Measurements from ENCODE around the gene NDUFA11.

Gene NDUFA11

GRCh38 chr19:5864725-5865486 lies 38.7 kb downstream of the NDUFA11 start:
- Histone ChIP-seq H3K36me3 (replicated peaks; ENCODE audit: low read depth, low read length) (no peaks in the 10 kb centered on the region), H3K27ac (ENCODE audit: low read length) (no peak overlapping the region), H4K20me1 (ENCODE audit: insufficient read depth, low read length) (no peaks in the 10 kb centered on the region), H3K27me3 (ENCODE audit: low read depth, low read length) (no peaks in the 10 kb centered on the region; the same call in 1 of the 2 replicates), H3K9me3 (ENCODE audit: insufficient read depth, low read length) (no peaks in the 10 kb centered on the region), H3K4me2 (ENCODE audit: low read length) (no peak overlapping the region), H3K4me3 (ENCODE audit: low read length) (no peak overlapping the region), H2AFZ (ENCODE audit: low read depth, low read length) (no peak overlapping the region), H3K4me1 (ENCODE audit: low read length) (no peaks in the 10 kb centered on the region), H3K79me2 (ENCODE audit: low read length) (no peaks in the 10 kb centered on the region), H3K9ac (ENCODE audit: low read length) (no peak overlapping the region)
- no peak for TF ChIP-seq CTCF (IDR thresholded peaks at IDR 0.05; ENCODE audit: low read depth, low read length)
- TF ChIP-seq EZH2phosphoT487 (IDR thresholded peaks at IDR 0.05; ENCODE audit: low read depth): no peak

DNA sequence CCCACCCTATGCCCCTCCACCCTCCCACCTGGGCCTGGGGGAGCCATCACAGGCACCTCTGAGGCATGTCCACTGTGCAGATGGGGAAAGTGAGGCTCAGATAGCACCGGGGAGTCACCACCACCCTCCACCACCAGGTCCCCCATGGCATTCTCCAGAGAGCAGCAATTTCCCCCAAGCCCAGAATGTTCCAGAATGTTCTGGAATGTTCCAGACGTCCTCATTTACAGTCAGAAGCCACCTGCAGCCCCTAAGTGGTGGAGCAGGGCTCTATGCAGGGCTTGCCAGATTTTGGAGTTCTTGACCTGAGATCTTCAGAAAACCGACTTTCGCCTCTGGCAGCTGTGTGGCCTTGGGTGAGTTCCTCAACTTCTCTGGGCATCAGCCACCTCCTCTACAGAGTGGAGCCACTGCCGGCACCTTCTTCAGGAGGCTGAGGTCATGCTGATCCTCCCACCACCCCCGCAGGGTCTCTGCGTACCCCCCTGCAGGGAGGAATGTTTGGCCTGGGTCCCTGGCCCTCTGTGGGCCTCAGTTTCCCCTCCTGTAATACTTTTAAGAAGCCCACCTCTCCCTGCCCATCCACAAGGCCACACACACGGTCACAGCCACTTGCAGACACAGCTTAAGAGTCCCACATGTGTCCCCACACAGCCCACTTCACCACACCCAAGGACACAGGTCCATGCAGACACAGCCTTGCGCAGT lies 39.4 kb downstream of the NDUFA11 start:
- H3K9me3 ChIP-seq (ENCODE audit: insufficient read depth, low read length): no peaks in the 10 kb centered on the region
- H3K4me2 ChIP-seq (ENCODE audit: low read length): no peak overlapping the region
- no peaks in the 10 kb centered on the region for H4K20me1 ChIP-seq (ENCODE audit: insufficient read depth, low read length)
- no peaks in the 10 kb centered on the region for H3K36me3 ChIP-seq (replicated peaks; ENCODE audit: low read depth, low read length)
- no peaks in the 10 kb centered on the region for H3K4me1 ChIP-seq (ENCODE audit: low read length)
- no peak overlapping the region for H3K4me3 ChIP-seq (ENCODE audit: low read length)
- H3K79me2 ChIP-seq (ENCODE audit: low read length): no peaks in the 10 kb centered on the region
- no peak overlapping the region for H3K9ac ChIP-seq (ENCODE audit: low read length)
- TF ChIP-seq CTCF (IDR thresholded peaks at IDR 0.05; ENCODE audit: low read depth, low read length) (no peak), EZH2phosphoT487 (IDR thresholded peaks at IDR 0.05; ENCODE audit: low read depth) (no peak)
- H2AFZ ChIP-seq (ENCODE audit: low read depth, low read length): no peak overlapping the region
- no peak overlapping the region for H3K27ac ChIP-seq (ENCODE audit: low read length)
- H3K27me3 ChIP-seq (ENCODE audit: low read depth, low read length): no peaks in the 10 kb centered on the region; the same call in 1 of the 2 replicates

DNA sequence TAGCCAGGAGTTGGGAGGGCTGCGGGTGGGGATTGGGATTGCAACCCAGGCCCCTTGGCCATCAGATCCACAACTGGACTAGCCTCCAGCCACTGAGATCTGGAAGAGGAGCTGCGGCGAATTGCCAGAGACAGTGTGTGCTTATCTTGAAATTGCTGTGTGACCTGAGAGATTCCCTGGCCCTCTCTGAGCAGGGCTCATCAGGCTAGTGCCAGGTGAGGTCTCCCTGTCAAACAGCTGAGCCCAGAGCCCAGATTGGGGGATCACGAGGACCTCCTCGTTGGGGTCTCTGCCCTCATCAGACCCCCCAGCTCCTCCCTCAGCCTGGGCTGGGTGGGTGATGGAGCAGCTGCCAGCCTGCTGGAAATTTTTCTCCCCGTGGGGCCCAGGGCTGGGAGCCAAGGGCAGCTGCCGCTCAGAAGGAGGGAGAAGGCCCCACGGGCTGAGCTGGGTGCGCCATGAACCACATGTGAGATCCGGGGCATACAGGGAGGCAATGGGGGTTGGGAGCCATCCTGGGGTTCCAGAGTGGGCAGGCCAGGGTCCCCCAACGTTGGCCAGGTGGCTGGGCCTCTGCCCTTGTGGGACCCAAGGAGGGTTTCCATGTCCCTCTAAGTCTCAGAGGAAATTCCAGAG lies 40.4 kb downstream of the NDUFA11 start:
- no peak for TF ChIP-seq EZH2phosphoT487 (IDR thresholded peaks at IDR 0.05; ENCODE audit: low read depth)
- TF ChIP-seq CTCF (IDR thresholded peaks at IDR 0.05; ENCODE audit: low read depth, low read length): no peak
- Histone ChIP-seq H3K27me3 (ENCODE audit: low read depth, low read length) (no peaks in the 10 kb centered on the region; the same call in 1 of the 2 replicates), H2AFZ (ENCODE audit: low read depth, low read length) (no peak overlapping the region), H3K4me1 (ENCODE audit: low read length) (no peaks in the 10 kb centered on the region), H3K4me2 (ENCODE audit: low read length) (no peak overlapping the region), H4K20me1 (ENCODE audit: insufficient read depth, low read length) (no peaks in the 10 kb centered on the region), H3K9me3 (ENCODE audit: insufficient read depth, low read length) (no peaks in the 10 kb centered on the region), H3K36me3 (replicated peaks; ENCODE audit: low read depth, low read length) (no peaks in the 10 kb centered on the region), H3K79me2 (ENCODE audit: low read length) (no peaks in the 10 kb centered on the region), H3K4me3 (ENCODE audit: low read length) (no peak overlapping the region), H3K9ac (ENCODE audit: low read length) (no peak overlapping the region), H3K27ac (ENCODE audit: low read length) (no peak overlapping the region)

Data from OCI-LY3 (cell line).